ENCODE data around the gene LLPH.
"Not testable (repeated sequence)": the region's sequence is repeated elsewhere in the genome, so short reads cannot be mapped to it uniquely, and the experiment has no call there.

Gene LLPH

GRCh38 chr12:66130267-66131066 is at the start of gene LLPH:
Gene LLPH (minus strand): TSS chr12:66130750. CDS start chr12:66129106, 1,644 bp downstream.
- DNase-seq: peak in 1 of 2 experiments; percentile 56

- no peak for DNase-seq
These were observed 45.8 kb upstream of the LLPH start for GRCh38 chr12:66176105-66176900.

GRCh38 chr12:66174391-66175325 is 44.1 kb upstream of the LLPH start:
- not testable (repeated sequence) for DNase-seq

- DNase-seq: no peak
These were observed 40.1 kb upstream of the LLPH start for GRCh38 chr12:66170606-66171005.

GRCh38 chr12:66169221-66170170 is 38.9 kb upstream of the LLPH start, which contains the start of gene TMBIM4:
Gene TMBIM4 (minus strand): TSS chr12:66169996. CDS start chr12:66169951, 45 bp downstream.
- peak in 1 of 2 experiments; percentile 29 for DNase-seq

GRCh38 chr12:66168410-66168809 is 37.9 kb upstream of the LLPH start:
- no peak for DNase-seq

GRCh38 chr12:66166561-66166960 is 36.0 kb upstream of the LLPH start:
- DNase-seq: no peak

- no peak for DNase-seq
These were observed 34.6 kb upstream of the LLPH start for GRCh38 chr12:66165141-66165540.

- DNase-seq: no peak
These were observed 33.8 kb upstream of the LLPH start for GRCh38 chr12:66164349-66164821.

- no peak for DNase-seq
These were observed 32.7 kb upstream of the LLPH start for GRCh38 chr12:66163289-66163688.

- DNase-seq: no peak
These were observed 32.2 kb upstream of the LLPH start for GRCh38 chr12:66162701-66163100.

GRCh38 chr12:66160704-66161103 is 30.2 kb upstream of the LLPH start:
- no peak for DNase-seq

GRCh38 chr12:66159123-66159522 is 28.6 kb upstream of the LLPH start:
- DNase-seq: no peak

- DNase-seq: no peak
These were observed 26.1 kb upstream of the LLPH start for GRCh38 chr12:66156654-66157053.

- DNase-seq: no peak
These were observed 24.2 kb upstream of the LLPH start for GRCh38 chr12:66154776-66155175.

GRCh38 chr12:66152732-66153131 is 22.2 kb upstream of the LLPH start:
- no peak for DNase-seq

- no peak for DNase-seq
These were observed 19.3 kb upstream of the LLPH start for GRCh38 chr12:66149702-66150398.

GRCh38 chr12:66144791-66145754 is 14.5 kb upstream of the LLPH start:
- no peak for DNase-seq

GRCh38 chr12:66143868-66144267 is 13.3 kb upstream of the LLPH start:
- DNase-seq: no peak

GRCh38 chr12:66142826-66143225 is 12.3 kb upstream of the LLPH start:
- no peak for DNase-seq

Measured in cerebellar nuclear complex (tissue), 1 donor.